GM23338 (cell line): ENCODE measurements around the gene CDK5RAP1. TPM values are rescaled to one million over a fixed set of nuclear protein-coding genes. Genes with fewer than 3 reads are reported as not detected.

ENCODE experiments used
- ATAC-seq: fragments of 200-7000 bp; cut with Tn5 transposase; 3 replicates; pipeline ENCODE4 v1.9.1; 2020
- DNase-seq: peaks from one replicate; pipeline ENCODE4 v3.0.0-alpha.2; 2015; ENCODE audit warnings: low spot score
- H2AFZ ChIP-seq: fragments of 200-600 bp; sonication (generic); 2 replicates; pipeline ENCODE4 v1.8.0; 2016; ENCODE audit warnings: antibody characterized with exemption, mild to moderate bottlenecking, moderate library complexity
- H3F3A ChIP-seq: fragments of 200-600 bp; sonication (generic); replicated peaks from 2 replicates; pipeline ENCODE4 v1.8.0; 2017; ENCODE audit warnings: antibody characterized with exemption, mixed run types, low read depth
- H3K27ac ChIP-seq: fragments of 200-600 bp; sonication (generic); 2 replicates; pipeline ENCODE4 v1.6.1; 2016; ENCODE audit warnings: low read depth
- H3K27me3 ChIP-seq: fragments of 200-600 bp; sonication (generic); 2 replicates; pipeline ENCODE4 v1.8.0; 2016; ENCODE audit warnings: mild to moderate bottlenecking, mixed run types, moderate library complexity; ENCODE audit not compliant: insufficient read depth
- H3K36me3 ChIP-seq: fragments of 200-600 bp; sonication (generic); 2 replicates; pipeline ENCODE4 v1.8.0; 2016; ENCODE audit warnings: mild to moderate bottlenecking; ENCODE audit not compliant: insufficient read depth
- H3K4me1 ChIP-seq: fragments of 200-600 bp; sonication (generic); 2 replicates; pipeline ENCODE4 v1.8.0; 2016; ENCODE audit warnings: mild to moderate bottlenecking, moderate library complexity; ENCODE audit not compliant: insufficient read depth
- H3K4me2 ChIP-seq: fragments of 200-600 bp; sonication (generic); 2 replicates; pipeline ENCODE4 v1.7.1; 2017; ENCODE audit warnings: mixed run types
- H3K4me3 ChIP-seq: fragments of 200-600 bp; sonication (generic); 2 replicates; pipeline ENCODE4 v1.6.1; 2016; ENCODE audit warnings: mixed run types
- H3K79me2 ChIP-seq: fragments of 200-600 bp; sonication (generic); replicated peaks from 2 replicates; pipeline ENCODE4 v1.8.0; 2017; ENCODE audit warnings: mild to moderate bottlenecking; ENCODE audit not compliant: insufficient read depth
- H3K9me2 ChIP-seq: fragments of 200-600 bp; sonication (generic); 2 replicates; pipeline ENCODE4 v1.8.0; 2017; ENCODE audit not compliant: insufficient read depth
- H4K20me1 ChIP-seq: fragments of 200-600 bp; sonication (generic); replicated peaks from 2 replicates; pipeline ENCODE4 v1.8.0; 2017; ENCODE audit warnings: mild to moderate bottlenecking; ENCODE audit not compliant: insufficient read depth
- H3K27ac Mint-ChIP-seq: 2 replicates; pipeline ENCODE4 v1.8.0; 2020; ENCODE audit warnings: inconsistent platforms, mild to moderate bottlenecking, moderate library complexity, mixed read lengths
- H3K27me3 Mint-ChIP-seq: 3 replicates; pipeline ENCODE4 v1.8.0; 2022; ENCODE audit warnings: low read depth, mild to moderate bottlenecking, moderate library complexity, mixed read lengths, inconsistent platforms; ENCODE audit not compliant: insufficient read depth, poor library complexity
- H3K36me3 Mint-ChIP-seq: 3 replicates; pipeline ENCODE4 v1.8.0; 2021; ENCODE audit warnings: low read depth, mild to moderate bottlenecking, inconsistent platforms, moderate library complexity, mixed read lengths
- H3K4me1 Mint-ChIP-seq: 3 replicates; pipeline ENCODE4 v1.8.0; 2020; ENCODE audit warnings: mild to moderate bottlenecking, inconsistent platforms, mixed read lengths
- H3K4me3 Mint-ChIP-seq: 3 replicates; pipeline ENCODE4 v1.8.0; 2021; ENCODE audit warnings: moderate library complexity, mild to moderate bottlenecking, inconsistent platforms, mixed read lengths
- H3K9me3 Mint-ChIP-seq: 3 replicates; pipeline ENCODE4 v1.8.0; 2020; ENCODE audit warnings: moderate library complexity, mild to moderate bottlenecking, inconsistent platforms, mixed read lengths
- CREB1 ChIP-seq: fragments of 250-450 bp; sonication (Bioruptor Pico); IDR thresholded peaks from 2 replicates; pipeline ENCODE4 v1.5.0; 2020; ENCODE audit warnings: low read depth, mild to moderate bottlenecking, moderate library complexity
- EZH2phosphoT487 ChIP-seq: fragments of 200-600 bp; sonication (generic); IDR thresholded peaks from one replicate; pipeline ENCODE4 v1.8.1; 2018; ENCODE audit warnings: antibody characterized with exemption; ENCODE audit not compliant: unreplicated experiment
- JUNB ChIP-seq: IDR thresholded peaks from one replicate; pipeline ENCODE4 v1.6.1; 2016; ENCODE audit warnings: antibody characterized with exemption; ENCODE audit not compliant: unreplicated experiment
- NANOG ChIP-seq: IDR thresholded peaks from 2 replicates; pipeline ENCODE4 v1.6.1; 2016; ENCODE audit warnings: antibody characterized with exemption, borderline replicate concordance
- POLR2AphosphoS5 ChIP-seq: IDR thresholded peaks from 2 replicates; pipeline ENCODE4 v1.6.1; 2016; ENCODE audit warnings: antibody characterized with exemption, low read depth
- STAT1 ChIP-seq: IDR thresholded peaks from one replicate; pipeline ENCODE4 v1.6.1; 2016; ENCODE audit warnings: antibody characterized with exemption; ENCODE audit not compliant: unreplicated experiment
- ZNF114 ChIP-seq: fragments of 250-450 bp; sonication (Bioruptor Pico); IDR thresholded peaks from 2 replicates; pipeline ENCODE4 v1.5.0; 2020; ENCODE audit warnings: mild to moderate bottlenecking, moderate library complexity
- ZNF331 ChIP-seq: fragments of 250-450 bp; sonication (Bioruptor Pico); IDR thresholded peaks from 2 replicates; pipeline ENCODE4 v1.5.0; 2020; ENCODE audit warnings: low read depth, mild to moderate bottlenecking, moderate library complexity
- polyA plus RNA-seq: library from polyadenylated mRNA; unstranded; fragments of >200 nt; fragmentation: Nextera tagmentation; extraction: Ambion mirVana; gene quantifications from 2 replicates; pipeline ENCODE4 v1.2.1, GENCODE V29; 2016
- total RNA-seq: library from RNA; depleted of rRNA; stranded (reverse); fragments of >200 nt; shearing (Covaris generic); gene quantifications from 2 replicates; pipeline ENCODE4 v1.2.3, GENCODE V29; 2014
- TF ChIP-seq, protein P1 (sequence below): IDR thresholded peaks from one replicate; pipeline ENCODE4 v1.6.1; 2018; ENCODE audit warnings: antibody characterized with exemption; ENCODE audit not compliant: unreplicated experiment
- TF ChIP-seq, protein P2 (sequence below): IDR thresholded peaks from 2 replicates; pipeline ENCODE4 v1.6.1; 2016; ENCODE audit warnings: antibody characterized with exemption
- TF ChIP-seq, protein P3 (sequence below), 2 experiments: fragments of 200-600 bp in 1 of 2; sonication (generic) in 1 of 2; conservative IDR thresholded peaks; 2 replicates each; pipeline versions ENCODE4 v1.5.1 to v1.6.1; 2016 to 2017; ENCODE audit warnings: antibody characterized with exemption in 2 of 2, low read depth in 2 of 2, mild to moderate bottlenecking in 2 of 2, moderate library complexity in 1 of 2

The CDK5RAP1 gene
- total and polyA plus RNA-seq, 2 experiments from 2014 or later: 33.8 to 38.1 TPM

DNA sequence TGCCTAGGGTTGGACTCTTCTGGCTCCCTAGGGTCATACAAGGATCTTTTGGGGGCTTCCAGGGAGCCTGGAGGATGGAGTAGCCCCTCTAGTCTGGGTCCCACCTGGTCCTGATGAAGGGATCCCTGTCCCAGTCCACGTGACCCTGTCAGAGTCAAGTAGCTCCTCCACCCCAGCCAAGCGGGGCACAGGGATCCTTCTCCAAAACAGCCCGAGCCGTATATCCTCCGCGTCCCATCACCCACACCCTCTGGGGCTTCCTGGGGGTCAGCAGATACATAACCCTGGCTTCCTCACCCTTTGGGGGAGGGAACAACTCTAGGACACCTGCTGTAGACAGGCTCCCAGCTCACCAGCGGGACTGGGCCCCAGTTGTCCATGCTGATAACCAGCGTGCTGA is 90.3 kb downstream of the CDK5RAP1 start (continued):
- TF ChIP-seq CREB1 (CRISPR knock-in tag) (no peak), ZNF114 (CRISPR knock-in tag) (no peak), STAT1 (no peak), ZNF331 (CRISPR knock-in tag) (no peak), JUNB (no peak), POLR2AphosphoS5 (no peak), EZH2phosphoT487 (no peak)
- TF ChIP-seq, protein P1, sequence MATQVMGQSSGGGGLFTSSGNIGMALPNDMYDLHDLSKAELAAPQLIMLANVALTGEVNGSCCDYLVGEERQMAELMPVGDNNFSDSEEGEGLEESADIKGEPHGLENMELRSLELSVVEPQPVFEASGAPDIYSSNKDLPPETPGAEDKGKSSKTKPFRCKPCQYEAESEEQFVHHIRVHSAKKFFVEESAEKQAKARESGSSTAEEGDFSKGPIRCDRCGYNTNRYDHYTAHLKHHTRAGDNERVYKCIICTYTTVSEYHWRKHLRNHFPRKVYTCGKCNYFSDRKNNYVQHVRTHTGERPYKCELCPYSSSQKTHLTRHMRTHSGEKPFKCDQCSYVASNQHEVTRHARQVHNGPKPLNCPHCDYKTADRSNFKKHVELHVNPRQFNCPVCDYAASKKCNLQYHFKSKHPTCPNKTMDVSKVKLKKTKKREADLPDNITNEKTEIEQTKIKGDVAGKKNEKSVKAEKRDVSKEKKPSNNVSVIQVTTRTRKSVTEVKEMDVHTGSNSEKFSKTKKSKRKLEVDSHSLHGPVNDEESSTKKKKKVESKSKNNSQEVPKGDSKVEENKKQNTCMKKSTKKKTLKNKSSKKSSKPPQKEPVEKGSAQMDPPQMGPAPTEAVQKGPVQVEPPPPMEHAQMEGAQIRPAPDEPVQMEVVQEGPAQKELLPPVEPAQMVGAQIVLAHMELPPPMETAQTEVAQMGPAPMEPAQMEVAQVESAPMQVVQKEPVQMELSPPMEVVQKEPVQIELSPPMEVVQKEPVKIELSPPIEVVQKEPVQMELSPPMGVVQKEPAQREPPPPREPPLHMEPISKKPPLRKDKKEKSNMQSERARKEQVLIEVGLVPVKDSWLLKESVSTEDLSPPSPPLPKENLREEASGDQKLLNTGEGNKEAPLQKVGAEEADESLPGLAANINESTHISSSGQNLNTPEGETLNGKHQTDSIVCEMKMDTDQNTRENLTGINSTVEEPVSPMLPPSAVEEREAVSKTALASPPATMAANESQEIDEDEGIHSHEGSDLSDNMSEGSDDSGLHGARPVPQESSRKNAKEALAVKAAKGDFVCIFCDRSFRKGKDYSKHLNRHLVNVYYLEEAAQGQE: no peak
- TF ChIP-seq, protein P2, sequence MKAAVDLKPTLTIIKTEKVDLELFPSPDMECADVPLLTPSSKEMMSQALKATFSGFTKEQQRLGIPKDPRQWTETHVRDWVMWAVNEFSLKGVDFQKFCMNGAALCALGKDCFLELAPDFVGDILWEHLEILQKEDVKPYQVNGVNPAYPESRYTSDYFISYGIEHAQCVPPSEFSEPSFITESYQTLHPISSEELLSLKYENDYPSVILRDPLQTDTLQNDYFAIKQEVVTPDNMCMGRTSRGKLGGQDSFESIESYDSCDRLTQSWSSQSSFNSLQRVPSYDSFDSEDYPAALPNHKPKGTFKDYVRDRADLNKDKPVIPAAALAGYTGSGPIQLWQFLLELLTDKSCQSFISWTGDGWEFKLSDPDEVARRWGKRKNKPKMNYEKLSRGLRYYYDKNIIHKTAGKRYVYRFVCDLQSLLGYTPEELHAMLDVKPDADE: no peak
- TF ChIP-seq, protein P3, sequence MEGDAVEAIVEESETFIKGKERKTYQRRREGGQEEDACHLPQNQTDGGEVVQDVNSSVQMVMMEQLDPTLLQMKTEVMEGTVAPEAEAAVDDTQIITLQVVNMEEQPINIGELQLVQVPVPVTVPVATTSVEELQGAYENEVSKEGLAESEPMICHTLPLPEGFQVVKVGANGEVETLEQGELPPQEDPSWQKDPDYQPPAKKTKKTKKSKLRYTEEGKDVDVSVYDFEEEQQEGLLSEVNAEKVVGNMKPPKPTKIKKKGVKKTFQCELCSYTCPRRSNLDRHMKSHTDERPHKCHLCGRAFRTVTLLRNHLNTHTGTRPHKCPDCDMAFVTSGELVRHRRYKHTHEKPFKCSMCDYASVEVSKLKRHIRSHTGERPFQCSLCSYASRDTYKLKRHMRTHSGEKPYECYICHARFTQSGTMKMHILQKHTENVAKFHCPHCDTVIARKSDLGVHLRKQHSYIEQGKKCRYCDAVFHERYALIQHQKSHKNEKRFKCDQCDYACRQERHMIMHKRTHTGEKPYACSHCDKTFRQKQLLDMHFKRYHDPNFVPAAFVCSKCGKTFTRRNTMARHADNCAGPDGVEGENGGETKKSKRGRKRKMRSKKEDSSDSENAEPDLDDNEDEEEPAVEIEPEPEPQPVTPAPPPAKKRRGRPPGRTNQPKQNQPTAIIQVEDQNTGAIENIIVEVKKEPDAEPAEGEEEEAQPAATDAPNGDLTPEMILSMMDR (conservative IDR thresholded peaks at IDR 0.05; ENCODE audit: low read depth in 2 of 2): no peak

DNA sequence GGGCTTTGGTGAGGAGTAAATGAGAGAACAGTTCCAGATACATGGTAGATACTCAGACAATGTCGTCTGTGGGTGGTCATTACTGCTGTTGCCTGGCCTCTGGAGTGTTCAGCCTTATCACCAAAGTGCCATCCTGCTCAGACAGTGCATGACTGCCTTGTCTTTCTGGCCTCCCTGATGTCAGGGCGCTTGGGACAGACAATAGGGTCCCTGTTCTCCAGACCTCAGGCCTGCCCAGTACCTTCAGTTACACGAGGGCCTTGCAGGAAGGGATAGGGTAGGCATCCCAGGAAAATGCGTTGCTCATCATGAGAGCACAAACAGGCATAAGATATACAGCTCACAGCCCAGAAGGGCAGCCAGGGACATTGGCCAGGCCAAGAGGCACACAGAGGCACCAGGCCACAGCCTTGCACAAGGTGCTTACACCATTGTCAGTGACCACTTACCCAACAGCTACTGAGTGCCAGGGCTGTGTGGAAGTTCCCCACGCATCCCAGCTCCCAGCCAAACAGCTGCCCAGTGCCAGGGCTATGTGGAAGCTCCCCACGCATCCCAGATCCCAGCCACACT is 90.9 kb downstream of the CDK5RAP1 start:
- Histone ChIP-seq H3K4me3 (no peak overlapping the region), H3F3A (no peaks in the 10 kb centered on the region), H4K20me1 (no peaks in the 10 kb centered on the region), H3K27ac (no peak overlapping the region), H2AFZ (no peak overlapping the region), H3K4me1 (no peaks in the 10 kb centered on the region), H3K36me3 (no peaks in the 10 kb centered on the region), H3K79me2 (no peaks in the 10 kb centered on the region), H3K27me3 (no peaks in the 10 kb centered on the region), H3K4me2 (no peak overlapping the region), H3K9me2 (no peaks in the 10 kb centered on the region)
- ATAC-seq (no peak), DNase-seq (no peak)
- Mint-ChIP-seq H3K27me3 (no peaks in the 10 kb centered on the region), H3K9me3 (no peaks in the 10 kb centered on the region; the same call in 2 of the 3 replicates), H3K27ac (no peak overlapping the region), H3K4me3 (no peak overlapping the region), H3K4me1 (no peaks in the 10 kb centered on the region), H3K36me3 (no peaks in the 10 kb centered on the region)
- TF ChIP-seq NANOG: no peak
- TF ChIP-seq EZH2phosphoT487: no peak
- TF ChIP-seq, protein P3 (conservative IDR thresholded peaks at IDR 0.05; ENCODE audit: low read depth in 2 of 2): no peak
- TF ChIP-seq ZNF331 (CRISPR knock-in tag): no peak
- no peak for TF ChIP-seq CREB1 (CRISPR knock-in tag)
- TF ChIP-seq, protein P1: no peak
